GM06990 (cell line): ENCODE measurements around the gene LYPD6.
A peak's percentile ranks its signal among the peaks of the same experiment; 100 is the strongest.
"Not testable (repeated sequence)": the region's sequence is repeated elsewhere in the genome, so short reads cannot be mapped to it uniquely, and the experiment has no call there.

Experiments used
- DNase-seq: peaks from one replicate; pipeline ENCODE4 v3.0.0-alpha.2; 2011; ENCODE audit not compliant: insufficient read length; ENCODE audit errors: extremely low read depth
- H3K27me3 ChIP-seq: replicated peaks from 2 replicates; pipeline ENCODE4 v1.6.0; 2011; ENCODE audit warnings: low read length; ENCODE audit not compliant: control insufficient read depth, insufficient read depth
- H3K36me3 ChIP-seq: 2 replicates; pipeline ENCODE4 v1.5.1; 2011; ENCODE audit warnings: low read length; ENCODE audit not compliant: control insufficient read depth, insufficient read depth
- H3K4me3 ChIP-seq: replicated peaks from 2 replicates; pipeline ENCODE4 v1.5.1; 2011; ENCODE audit warnings: low read depth, mild to moderate bottlenecking, control low read depth, low read length
- CTCF ChIP-seq: IDR thresholded peaks from 2 replicates; pipeline ENCODE4 v1.5.1; 2011; ENCODE audit warnings: low read length, control low read depth, mild to moderate bottlenecking, inconsistent platforms; ENCODE audit not compliant: insufficient read depth, poor library complexity, severe bottlenecking

Gene LYPD6

GRCh38 chr2:149310349-149310748 lies 20.0 kb upstream of the LYPD6 start:
- no peak for TF ChIP-seq CTCF
- no peaks in the 10 kb centered on the region for H3K36me3 ChIP-seq
- no peaks in the 10 kb centered on the region; the same call in 1 of the 2 replicates for H3K27me3 ChIP-seq
- no peak overlapping the region for H3K4me3 ChIP-seq
- no peak for DNase-seq

- TF ChIP-seq CTCF: no peak
- DNase-seq: no peak
- H3K4me3 ChIP-seq: no peak overlapping the region
- no peaks in the 10 kb centered on the region for H3K36me3 ChIP-seq
- no peaks in the 10 kb centered on the region; the same call in 1 of the 2 replicates for H3K27me3 ChIP-seq
These were observed 18.3 kb upstream of the LYPD6 start for GRCh38 chr2:149312039-149312438.

DNA sequence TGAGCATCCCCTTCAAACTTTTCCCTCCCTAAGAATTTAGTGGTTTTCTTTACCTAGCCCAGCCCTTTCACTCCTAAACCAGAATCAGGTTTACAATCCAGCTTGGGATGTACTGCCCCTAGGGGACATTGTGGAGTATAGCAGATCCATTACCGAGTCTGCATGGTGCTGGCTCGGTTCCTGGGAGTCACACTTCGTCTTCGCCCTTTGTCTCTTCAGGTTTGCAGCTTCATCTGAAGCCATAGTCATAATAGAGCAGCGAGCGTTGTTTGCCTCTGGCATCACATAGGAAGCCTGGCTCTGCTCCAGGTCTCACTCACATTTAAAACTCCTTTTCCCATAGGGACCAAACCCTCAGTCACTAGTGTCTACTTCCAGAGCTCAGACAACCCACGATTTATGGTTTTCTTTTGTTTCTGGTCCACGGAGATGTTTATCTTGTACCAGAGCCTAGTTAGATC lies 16.8 kb upstream of the LYPD6 start:
- H3K36me3 ChIP-seq: no peaks in the 10 kb centered on the region
- DNase-seq: no peak
- H3K4me3 ChIP-seq: no peak overlapping the region
- no peaks in the 10 kb centered on the region; the same call in 1 of the 2 replicates for H3K27me3 ChIP-seq
- peak; percentile 83 for TF ChIP-seq CTCF

GRCh38 chr2:149314687-149315086 lies 15.7 kb upstream of the LYPD6 start:
- no peak for DNase-seq
- no peaks in the 10 kb centered on the region for H3K27me3 ChIP-seq
- H3K36me3 ChIP-seq: no peaks in the 10 kb centered on the region

DNA sequence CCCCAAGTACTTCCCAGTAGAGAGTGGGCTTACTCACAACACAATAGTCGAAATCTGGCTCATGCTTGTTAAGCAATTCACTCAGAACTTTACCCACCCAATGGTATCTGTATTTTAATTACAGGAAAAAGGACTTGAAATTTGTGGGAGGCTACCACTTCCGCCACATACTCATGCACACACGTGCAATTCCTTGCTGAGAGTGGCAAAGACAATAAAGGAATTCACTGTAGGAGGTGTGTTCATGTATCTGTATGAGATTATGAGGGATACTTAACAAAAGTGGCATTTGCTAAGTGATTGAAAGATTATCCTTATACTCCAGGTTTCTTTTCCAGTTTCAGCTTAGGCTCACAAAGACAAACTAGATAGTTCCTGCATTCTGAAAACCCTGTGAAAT lies 14.9 kb upstream of the LYPD6 start:
- Histone ChIP-seq H3K4me3 (no peak overlapping the region), H3K27me3 (no peaks in the 10 kb centered on the region), H3K36me3 (no peaks in the 10 kb centered on the region)
- no peak for TF ChIP-seq CTCF
- no peak for DNase-seq

More at GRCh38 chr2:149314687-149315086, 15.7 kb upstream of the LYPD6 start:
- H3K4me3 ChIP-seq: no peak overlapping the region
- TF ChIP-seq CTCF: no peak

DNA sequence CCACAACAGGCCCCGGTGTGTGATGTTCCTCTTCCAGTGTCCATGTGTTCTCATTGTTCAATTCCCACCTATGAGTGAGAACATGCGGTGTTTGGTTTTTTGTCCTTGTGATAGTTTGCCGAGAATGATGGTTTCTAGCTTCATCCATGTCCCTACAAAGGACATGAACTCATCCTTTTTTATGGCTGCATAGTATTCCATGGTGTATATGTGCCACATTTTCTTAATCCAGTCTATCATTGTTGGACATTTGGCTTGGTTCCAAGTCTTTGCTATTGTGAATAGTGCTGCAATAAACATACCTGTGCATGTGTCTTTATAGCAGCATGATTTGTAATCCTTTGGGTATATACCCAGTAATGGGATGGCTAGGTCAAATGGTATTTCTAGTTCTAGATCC lies 11.8 kb upstream of the LYPD6 start:
- H3K27me3 ChIP-seq, H3K36me3 ChIP-seq, DNase-seq, H3K4me3 ChIP-seq: not testable (repeated sequence)
